ENCODE measurements around the gene PPIG.

DNA sequence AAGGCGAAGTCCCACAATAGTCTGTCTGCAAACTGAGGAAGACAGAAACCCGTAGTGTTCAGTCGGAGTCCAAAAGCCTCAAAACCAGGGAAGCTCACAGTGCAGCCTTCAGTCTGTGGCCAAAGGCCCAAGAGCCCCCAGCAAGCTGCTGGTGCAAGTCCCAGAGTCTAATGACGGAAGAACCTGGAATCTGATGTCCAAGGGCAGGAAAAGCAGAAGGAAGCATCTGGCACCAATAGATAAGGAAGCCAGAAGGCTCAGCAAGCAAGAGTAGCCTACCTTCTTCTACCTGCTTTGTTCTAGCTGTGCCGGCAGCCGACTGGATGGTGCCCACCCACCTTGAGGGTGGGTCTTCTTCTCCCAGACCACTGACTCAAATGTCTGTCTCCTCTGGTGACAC is 88.3 kb downstream of the PPIG start:
- TF ChIP-seq, protein P1, sequence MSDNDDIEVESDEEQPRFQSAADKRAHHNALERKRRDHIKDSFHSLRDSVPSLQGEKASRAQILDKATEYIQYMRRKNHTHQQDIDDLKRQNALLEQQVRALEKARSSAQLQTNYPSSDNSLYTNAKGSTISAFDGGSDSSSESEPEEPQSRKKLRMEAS (IDR thresholded peaks at IDR 0.05): no peak
- TF ChIP-seq, protein P2, sequence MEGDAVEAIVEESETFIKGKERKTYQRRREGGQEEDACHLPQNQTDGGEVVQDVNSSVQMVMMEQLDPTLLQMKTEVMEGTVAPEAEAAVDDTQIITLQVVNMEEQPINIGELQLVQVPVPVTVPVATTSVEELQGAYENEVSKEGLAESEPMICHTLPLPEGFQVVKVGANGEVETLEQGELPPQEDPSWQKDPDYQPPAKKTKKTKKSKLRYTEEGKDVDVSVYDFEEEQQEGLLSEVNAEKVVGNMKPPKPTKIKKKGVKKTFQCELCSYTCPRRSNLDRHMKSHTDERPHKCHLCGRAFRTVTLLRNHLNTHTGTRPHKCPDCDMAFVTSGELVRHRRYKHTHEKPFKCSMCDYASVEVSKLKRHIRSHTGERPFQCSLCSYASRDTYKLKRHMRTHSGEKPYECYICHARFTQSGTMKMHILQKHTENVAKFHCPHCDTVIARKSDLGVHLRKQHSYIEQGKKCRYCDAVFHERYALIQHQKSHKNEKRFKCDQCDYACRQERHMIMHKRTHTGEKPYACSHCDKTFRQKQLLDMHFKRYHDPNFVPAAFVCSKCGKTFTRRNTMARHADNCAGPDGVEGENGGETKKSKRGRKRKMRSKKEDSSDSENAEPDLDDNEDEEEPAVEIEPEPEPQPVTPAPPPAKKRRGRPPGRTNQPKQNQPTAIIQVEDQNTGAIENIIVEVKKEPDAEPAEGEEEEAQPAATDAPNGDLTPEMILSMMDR (IDR thresholded peaks at IDR 0.05; ENCODE audit: low read depth, low read length, missing input control): no peak
- TF ChIP-seq TAF1 (conservative IDR thresholded peaks at IDR 0.05) (no peak), YY1 (IDR thresholded peaks at IDR 0.05) (no peak), JUND (IDR thresholded peaks at IDR 0.05) (no peak), GABPA (IDR thresholded peaks at IDR 0.05 in 1 of 2, conservative IDR thresholded peaks at IDR 0.05 in 1 of 2) (no peak), FOXA2 (IDR thresholded peaks at IDR 0.05) (no peak)
- TF ChIP-seq, protein P3, sequence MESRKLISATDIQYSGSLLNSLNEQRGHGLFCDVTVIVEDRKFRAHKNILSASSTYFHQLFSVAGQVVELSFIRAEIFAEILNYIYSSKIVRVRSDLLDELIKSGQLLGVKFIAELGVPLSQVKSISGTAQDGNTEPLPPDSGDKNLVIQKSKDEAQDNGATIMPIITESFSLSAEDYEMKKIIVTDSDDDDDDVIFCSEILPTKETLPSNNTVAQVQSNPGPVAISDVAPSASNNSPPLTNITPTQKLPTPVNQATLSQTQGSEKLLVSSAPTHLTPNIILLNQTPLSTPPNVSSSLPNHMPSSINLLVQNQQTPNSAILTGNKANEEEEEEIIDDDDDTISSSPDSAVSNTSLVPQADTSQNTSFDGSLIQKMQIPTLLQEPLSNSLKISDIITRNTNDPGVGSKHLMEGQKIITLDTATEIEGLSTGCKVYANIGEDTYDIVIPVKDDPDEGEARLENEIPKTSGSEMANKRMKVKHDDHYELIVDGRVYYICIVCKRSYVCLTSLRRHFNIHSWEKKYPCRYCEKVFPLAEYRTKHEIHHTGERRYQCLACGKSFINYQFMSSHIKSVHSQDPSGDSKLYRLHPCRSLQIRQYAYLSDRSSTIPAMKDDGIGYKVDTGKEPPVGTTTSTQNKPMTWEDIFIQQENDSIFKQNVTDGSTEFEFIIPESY (IDR thresholded peaks at IDR 0.05): no peak
